ENCODE measurements around the gene TAAR9. TPM values are rescaled to one million over a fixed set of nuclear protein-coding genes. Genes with fewer than 3 reads are reported as not detected.

The TAAR9 gene
- not detected for total RNA-seq
- long read RNA-seq, donor 1, result 0 reads
- long read RNA-seq, donor 2, result 0 reads

- DNase-seq (ENCODE audit: low spot score), result no peak
- intact Hi-C loops (cut with DNase I), result no loop called here
Observed at GRCh38 chr6:132537977-132538376, at the start of gene TAAR9. Gene TAAR9 (plus strand): TSS chr6:132538277. CDS start chr6:132538290, 13 bp downstream.

GRCh38 chr6:132489376-132489775, 48.7 kb upstream of the TAAR9 start:
- intact Hi-C loops (cut with DNase I), result loop anchor here (10.0 kb wide), 1 partner anchor 215 kb away; no protein-coding TSS in a partner anchor

GRCh38 chr6:132490024-132490423, 48.1 kb upstream of the TAAR9 start:
- intact Hi-C loops (cut with DNase I), result no loop called here
- no peak for DNase-seq (ENCODE audit: low spot score)

More at GRCh38 chr6:132489376-132489775, 48.7 kb upstream of the TAAR9 start:
- DNase-seq (ENCODE audit: low spot score), result no peak

- no peak for DNase-seq (ENCODE audit: low spot score)
- intact Hi-C loops (cut with DNase I), result no loop called here
Observed at GRCh38 chr6:132490478-132491204, 47.4 kb upstream of the TAAR9 start.

- no peak for DNase-seq (ENCODE audit: low spot score)
- intact Hi-C loops (cut with DNase I), result no loop called here
Observed at GRCh38 chr6:132491303-132491702, 46.8 kb upstream of the TAAR9 start.

DNA sequence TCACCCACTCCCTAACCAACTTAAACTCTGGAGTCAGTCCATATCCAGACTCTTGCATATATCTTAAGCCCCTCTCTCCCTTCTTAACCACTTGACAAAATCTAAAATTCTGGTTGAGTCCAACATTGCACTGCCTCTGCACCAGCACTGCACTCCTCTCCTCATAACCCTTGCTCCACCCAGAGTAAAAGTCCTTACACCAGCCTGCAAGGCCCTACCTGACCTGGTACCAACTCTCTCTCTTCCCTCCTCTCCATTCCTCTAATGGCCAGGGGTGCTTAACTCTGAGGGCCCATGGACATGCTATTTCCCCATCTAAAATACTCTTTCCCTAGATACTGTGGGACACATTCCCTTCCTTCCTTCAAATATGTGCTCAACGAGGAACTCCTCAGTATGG, 46.2 kb upstream of the TAAR9 start:
- no peak for DNase-seq (ENCODE audit: low spot score)
- intact Hi-C loops (cut with DNase I), result no loop called here

- DNase-seq (ENCODE audit: low spot score), result no peak
- intact Hi-C loops (cut with DNase I), result no loop called here
Observed at GRCh38 chr6:132494954-132495353, 43.1 kb upstream of the TAAR9 start.

GRCh38 chr6:132495604-132496079, 42.4 kb upstream of the TAAR9 start:
- DNase-seq (ENCODE audit: low spot score), result no peak
- intact Hi-C loops (cut with DNase I), result no loop called here

DNA sequence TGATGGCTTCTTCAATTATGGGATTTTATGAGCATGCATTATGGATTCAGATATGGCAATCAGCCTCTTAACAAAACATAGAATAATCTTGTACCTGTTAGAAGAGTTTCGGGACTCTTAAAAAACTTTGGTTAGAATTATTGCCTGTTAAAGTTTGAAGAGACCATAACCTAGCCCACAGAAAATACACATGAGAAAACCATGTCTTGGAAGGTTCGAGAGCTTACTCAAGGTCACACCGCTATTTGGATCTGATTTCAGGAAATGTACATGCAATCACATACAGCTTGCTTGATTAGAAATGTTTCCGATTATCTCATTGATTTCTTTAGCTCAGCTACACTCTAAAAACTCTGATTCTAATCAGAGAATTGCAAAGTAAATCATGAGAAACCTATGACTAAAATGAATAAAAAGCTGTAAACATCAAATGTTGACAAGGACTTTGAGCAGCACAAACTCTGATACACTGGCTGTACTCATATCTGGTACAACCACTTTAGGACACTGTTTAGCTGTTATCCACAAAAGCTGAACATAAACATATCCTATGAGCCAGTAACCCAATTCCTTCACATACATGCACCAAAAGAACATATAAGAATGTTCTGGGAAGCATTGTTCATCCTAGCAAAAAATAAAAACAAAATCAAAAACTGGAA, 41.4 kb upstream of the TAAR9 start:
- intact Hi-C loops (cut with DNase I), result no loop called here
- no peak for DNase-seq (ENCODE audit: low spot score)

GRCh38 chr6:132498638-132499037, 39.4 kb upstream of the TAAR9 start:
- intact Hi-C loops (cut with DNase I), result no loop called here
- DNase-seq (ENCODE audit: low spot score), result no peak

DNA sequence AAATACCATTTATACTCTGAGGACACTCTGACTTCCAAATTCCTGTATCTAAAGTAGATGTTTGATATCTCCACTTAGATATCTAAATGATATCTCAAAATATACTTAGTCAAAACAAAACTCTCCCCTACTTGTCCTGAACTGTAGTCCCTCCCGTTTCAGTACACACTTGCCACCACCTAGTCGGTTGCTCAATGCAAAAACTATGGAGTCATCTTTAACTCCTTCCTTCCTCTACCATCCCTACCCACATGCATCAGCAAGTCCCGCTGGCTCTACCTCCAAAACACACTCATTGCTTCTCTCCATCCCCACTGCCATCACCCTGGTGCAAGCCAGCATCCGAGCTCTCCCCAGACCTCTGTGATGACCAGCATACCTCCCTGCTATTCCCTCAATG, 38.3 kb upstream of the TAAR9 start:
- no peak for DNase-seq (ENCODE audit: low spot score)
- intact Hi-C loops (cut with DNase I), result no loop called here

DNA sequence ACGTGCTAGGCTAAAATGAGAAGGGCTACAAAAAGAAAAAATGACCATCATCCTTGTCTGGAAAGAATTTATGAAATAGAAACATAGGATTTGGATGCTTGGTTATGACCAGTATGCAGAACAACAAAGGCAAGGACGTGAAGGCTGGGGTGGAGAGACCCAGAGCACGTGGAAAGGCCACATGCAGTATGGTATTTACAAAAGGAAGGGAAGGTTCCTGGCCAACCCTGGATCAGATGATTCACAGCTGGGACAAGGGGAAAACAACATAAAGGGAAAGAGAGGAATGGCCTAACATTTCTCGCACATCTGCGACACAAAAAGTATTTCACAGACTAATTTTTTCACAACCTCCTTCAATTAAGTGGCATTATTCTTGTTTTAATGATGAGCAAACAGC, 33.3 kb upstream of the TAAR9 start:
- no peak for DNase-seq (ENCODE audit: low spot score)
- intact Hi-C loops (cut with DNase I), result no loop called here

DNA sequence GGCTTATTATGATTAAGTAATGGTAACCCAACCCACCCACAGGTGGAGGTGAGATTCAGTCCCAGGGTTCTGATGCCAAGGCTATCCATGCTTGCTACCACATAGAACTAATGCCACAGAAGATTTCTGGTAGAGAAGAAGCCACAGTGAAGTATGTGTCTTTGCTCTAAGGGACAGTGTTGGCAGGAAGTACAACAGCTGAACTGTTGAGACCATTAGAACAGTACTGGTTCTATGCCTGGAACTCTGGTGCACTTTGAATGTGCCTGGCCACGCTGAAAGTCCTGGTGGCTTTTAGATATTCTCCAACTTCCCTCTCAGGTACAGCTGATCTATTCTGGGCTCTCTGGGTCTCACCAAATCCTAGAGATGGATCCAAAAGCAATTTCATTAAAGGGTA, 32.9 kb upstream of the TAAR9 start:
- no peak for DNase-seq (ENCODE audit: low spot score)
- intact Hi-C loops (cut with DNase I), result no loop called here

- intact Hi-C loops (cut with DNase I), result no loop called here
Observed at GRCh38 chr6:132506461-132506860, 31.6 kb upstream of the TAAR9 start.

GRCh38 chr6:132506869-132507808, 30.9 kb upstream of the TAAR9 start:
- intact Hi-C loops (cut with DNase I), result no loop called here
- no peak for DNase-seq (ENCODE audit: low spot score)

More at GRCh38 chr6:132506461-132506860, 31.6 kb upstream of the TAAR9 start:
- DNase-seq (ENCODE audit: low spot score), result no peak

- no peak for DNase-seq (ENCODE audit: low spot score)
- intact Hi-C loops (cut with DNase I), result loop anchor here in 1 of 2 donors (10.0 kb wide), 1 partner anchor 303 kb away; the partner anchor contains the start of gene RPS12
Observed at GRCh38 chr6:132511210-132511830, 26.8 kb upstream of the TAAR9 start.

- intact Hi-C loops (cut with DNase I), result loop anchor here in 1 of 2 donors (10.0 kb wide), 1 partner anchor 303 kb away; the partner anchor contains the start of gene RPS12
- DNase-seq (ENCODE audit: low spot score), result no peak
Observed at GRCh38 chr6:132511831-132512220, 26.3 kb upstream of the TAAR9 start.

DNA sequence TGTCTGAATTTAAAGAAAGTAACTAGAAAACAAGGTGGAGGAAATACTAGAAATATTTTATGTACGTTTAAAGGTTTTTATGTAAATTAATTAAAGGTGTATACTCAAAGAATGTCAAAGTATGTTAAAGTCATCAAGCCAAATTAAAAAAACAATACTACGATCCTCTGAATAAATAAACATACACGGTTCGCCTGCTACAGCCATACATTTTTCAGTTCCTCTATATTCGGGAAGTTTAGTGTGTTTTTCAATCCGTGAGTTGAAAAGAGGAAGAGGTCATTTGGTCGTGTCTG, 25.8 kb upstream of the TAAR9 start:
- no peak for DNase-seq (ENCODE audit: low spot score)
- intact Hi-C loops (cut with DNase I), result loop anchor here in 1 of 2 donors (10.0 kb wide), 1 partner anchor 303 kb away; the partner anchor contains the start of gene RPS12
